Heart right ventricle (tissue), 16 donors: Measurements from ENCODE around the gene CRMP1. TPM values are rescaled to one million over a fixed set of nuclear protein-coding genes. Genes with fewer than 3 reads are reported as not detected.

Experiments
- ATAC-seq, 8 donors: fragments of 200-7000 bp; cut with Tn5 transposase; one replicate each; pipeline ENCODE4 v1.9.1; 2020; ENCODE audit warnings: mild to moderate bottlenecking in 8 of 8, moderate library complexity in 8 of 8, moderate number of reproducible peaks in 1 of 8
- DNase-seq, 2 donors: peaks; one replicate each; pipeline ENCODE4 v3.0.0-alpha.2; 2020
- H3K27ac ChIP-seq, 10 donors: fragments of 200-600 bp; sonication (generic) in 2 of 10; one replicate each; pipeline versions ENCODE4 v1.5.0 to v1.8.0; 2020 to 2022; ENCODE audit warnings: mild to moderate bottlenecking in 3 of 10
- H3K27me3 ChIP-seq, 7 donors: fragments of 200-600 bp; one replicate each; pipeline ENCODE4 v1.8.0; 2021 to 2022; ENCODE audit warnings: mild to moderate bottlenecking in 2 of 7
- H3K36me3 ChIP-seq, 9 donors: fragments of 200-600 bp; sonication (generic) in 1 of 9; one replicate each; pipeline versions ENCODE4 v1.5.0 to v1.8.0; 2020 to 2022; ENCODE audit warnings: mild to moderate bottlenecking in 2 of 9
- H3K4me1 ChIP-seq, 9 donors: fragments of 200-600 bp; sonication (generic) in 1 of 9; one replicate each; pipeline versions ENCODE4 v1.5.0 to v1.8.0; 2020 to 2022; ENCODE audit warnings: mild to moderate bottlenecking in 4 of 9
- H3K4me3 ChIP-seq, 10 donors: fragments of 200-600 bp; sonication (generic) in 2 of 10; one replicate each; pipeline versions ENCODE4 v1.5.0 to v1.8.0; 2020 to 2022; ENCODE audit warnings: mild to moderate bottlenecking in 7 of 10, moderate library complexity in 2 of 10
- H3K9me3 ChIP-seq, 11 donors: fragments of 200-600 bp in 10 of 11; sonication (generic) in 2 of 11; one replicate each; pipeline versions ENCODE4 v1.5.0 to v1.8.0; 2013 to 2022; ENCODE audit warnings: mild to moderate bottlenecking in 2 of 11, control low read depth in 1 of 11, moderate library complexity in 1 of 11
- CTCF ChIP-seq, 9 donors: fragments of 200-600 bp; sonication (generic) in 2 of 9; IDR thresholded peaks; one replicate each; pipeline versions ENCODE4 v1.5.0 to v1.8.0; 2021 to 2022; ENCODE audit warnings: antibody characterized with exemption in 9 of 9, mild to moderate bottlenecking in 5 of 9, moderate library complexity in 1 of 9
- WGBS, 2 donors: extraction: QIAGEN DNeasy Blood & Tissue Kit; methylation state at CpG; one replicate each; pipeline ENCODE4 v1.1.7; 2013; ENCODE audit warnings: inconsistent platforms in 1 of 2; 5-methylcytosine and 5-hydroxymethylcytosine counted together
- intact Hi-C, 10 donors: fragments of 100-400 bp; cut with DNase I; formaldehyde crosslinking; loops; one replicate each; pipeline versions ENCODE4 v1.11.1 to v1.14.2; 2022
- polyA plus RNA-seq, 2 donors: library from polyadenylated mRNA; stranded (reverse); fragments of 200-250 nt; gene quantifications; one replicate each; pipeline ENCODE4 v1.2.3, GENCODE V29; 2013
- total RNA-seq, 10 donors: library from RNA; stranded (reverse); fragmentation: NEBNext Ultra II Directional in 3 of 10; extraction: Animal tissue kit (Norgen Biotek cat#: 25700) in 3 of 10; gene quantifications; one replicate each; pipeline versions ENCODE4 v1.2.1 to v1.2.4, GENCODE V29; 2021 to 2023
- donor health status: Arrhythmogenic right ventricular cardiomyopathy.
- donor health status: ischemic (EF 13 %, LVEDD 7.1; RV severe dilation, severe dysfunction).
- donor health status: healthy with polysubstance abuse.
- donor health status: DM: no; HTN: yes; CAD: no.
- donor health status: DM: no; HTN: no; CAD: no.
- donor health status: ischemic (EF 25% LVEDD 6.9; RV normal size, moderate dysfunction).
- donor health status: ischemic (EF 25% LVEDD 5.7; RV mildly dilated, moderate dysfunction).
- donor health status: healthy.
- donor health status: DM: yes; HTN: yes; CAD: no.
- donor health status: Ischemic cardiomyopathy.
- donor health status: ischemic (EF 35%, LVEDD 5.7; RV mildly dilated, moderate dysfunction).
- donor health status: nonischemic (EF 11% LVEDD 7.7; RV severe dilation, severe dysfunction).
- donor health status: DM: yes; HTN: yes; CAD: no.
- donor health status: PGD.
- donor health status: ischemic (EF 29% LVEDD 5.4; RV normal size, mild dysfunction).
- donor health status: nonischemic (EF 23%, LVEDD 6.1; RV moderate dilation, normal function).

CRMP1 gene
- total and polyA plus RNA-seq, 12 donors: 0.40 to 2.3 (median 0.95) TPM

- ATAC-seq (peak in 7 of 8 donors; percentile 41 to 82 (median 61)), DNase-seq (no peak)
- H3K27me3 ChIP-seq: no peaks in the 10 kb centered on the region
- TF ChIP-seq CTCF (IDR thresholded peaks at IDR 0.05): no peak
- H3K4me1 ChIP-seq: peaks cover 0 to 7% (median 0%) of the 10 kb centered on the region in 9 donors
- intact Hi-C loops: loop anchor here in 1 of 10 donors (10.0 kb wide), 1 partner anchor 1300 kb away; no protein-coding TSS in a partner anchor
- WGBS, 2 donors: 77 to 80% methylated on average over 9 of the region's 9 CpGs
- peak overlapping the region in 5 of 10 donors; percentile 19 to 50 (median 46) for H3K27ac ChIP-seq
- H3K4me3 ChIP-seq: no peak overlapping the region
- H3K36me3 ChIP-seq: peaks cover 0 to 21% (median 0%) of the 10 kb centered on the region in 9 donors
- H3K9me3 ChIP-seq: no peaks in the 10 kb centered on the region
These were observed 107.8 kb downstream of the CRMP1 start for GRCh38 chr4:5784960-5785611.

- H3K9me3 ChIP-seq: no peaks in the 10 kb centered on the region
- no peaks in the 10 kb centered on the region for H3K27me3 ChIP-seq
- H3K4me3 ChIP-seq: no peak overlapping the region
- DNase-seq (no peak), ATAC-seq (no peak)
- TF ChIP-seq CTCF (IDR thresholded peaks at IDR 0.05): no peak
- peaks cover 0 to 7% (median 0%) of the 10 kb centered on the region in 9 donors for H3K4me1 ChIP-seq
- intact Hi-C loops: loop anchor here in 1 of 10 donors (10.0 kb wide), 1 partner anchor 1299 kb away; no protein-coding TSS in a partner anchor
- no peak overlapping the region for H3K27ac ChIP-seq
- 87 to 88% methylated on average over 6 of the region's 6 CpGs for WGBS, 2 donors
- H3K36me3 ChIP-seq: peaks cover 0 to 19% (median 0%) of the 10 kb centered on the region in 9 donors
These were observed 108.9 kb downstream of the CRMP1 start for GRCh38 chr4:5784021-5784420.

- peaks cover 0 to 19% (median 0%) of the 10 kb centered on the region in 9 donors for H3K36me3 ChIP-seq
- H3K27me3 ChIP-seq: no peaks in the 10 kb centered on the region
- peaks cover 0 to 7% (median 0%) of the 10 kb centered on the region in 9 donors for H3K4me1 ChIP-seq
- ATAC-seq (no peak), DNase-seq (no peak)
- intact Hi-C loops: loop anchor here in 1 of 10 donors (10.0 kb wide), 1 partner anchor 1299 kb away; no protein-coding TSS in a partner anchor
- no peak for TF ChIP-seq CTCF (IDR thresholded peaks at IDR 0.05)
- WGBS, 2 donors: 81 to 84% methylated on average over 14 of the region's 14 CpGs
- H3K27ac ChIP-seq: no peak overlapping the region
- H3K9me3 ChIP-seq: peaks cover 0 to 2% (median 0%) of the 10 kb centered on the region in 11 donors
- no peak overlapping the region for H3K4me3 ChIP-seq
These were observed 109.4 kb downstream of the CRMP1 start for GRCh38 chr4:5783486-5783885.

GRCh38 chr4:5782829-5783476 lies 109.9 kb downstream of the CRMP1 start:
- H3K36me3 ChIP-seq: peaks cover 0 to 14% (median 0%) of the 10 kb centered on the region in 9 donors
- H3K9me3 ChIP-seq: peaks cover 0 to 5% (median 0%) of the 10 kb centered on the region in 11 donors
- H3K4me1 ChIP-seq: peaks cover 0 to 7% (median 0%) of the 10 kb centered on the region in 9 donors
- no peaks in the 10 kb centered on the region for H3K27me3 ChIP-seq
- no peak for DNase-seq
- intact Hi-C loops: loop anchor here in 1 of 10 donors (10.0 kb wide), 1 partner anchor 1298 kb away; no protein-coding TSS in a partner anchor
- 91 to 94% methylated on average over 6 of the region's 6 CpGs for WGBS, 2 donors
- no peak overlapping the region for H3K27ac ChIP-seq
- H3K4me3 ChIP-seq: no peak overlapping the region
- TF ChIP-seq CTCF (IDR thresholded peaks at IDR 0.05): no peak
- ATAC-seq: no peak
